IMR-90 (cell line): ENCODE results near the gene PTPRQ. TPM values are rescaled to one million over a fixed set of nuclear protein-coding genes. Genes with fewer than 3 reads are reported as not detected.

Experiments used
- ATAC-seq: fragments of 200-7000 bp; cut with Tn5 transposase; 2 replicates; pipeline ENCODE4 v1.9.1; 2020; ENCODE audit warnings: low read depth, mild to moderate bottlenecking, moderate library complexity
- BruUV-seq: library from RNA; stranded (reverse); fragments of 400-500 nt; replicated peaks from 2 replicates; lab custom pipeline; 2021; lab: Mats Ljungman, UMichigan
- CTCF ChIA-PET: fragments of 300-600 bp; formaldehyde crosslinking; extraction: SDS; loops from one replicate; lab custom pipeline; 2021; ENCODE audit warnings: antibody characterized with exemption; lab: Yijun Ruan, JAX
- POLR2A ChIA-PET: fragments of 300-600 bp; sonication (Branson Sonifier 250); formaldehyde crosslinking; loops from one replicate; lab custom pipeline; 2022; ENCODE audit warnings: antibody characterized with exemption; ENCODE audit not compliant: unreplicated experiment; lab: Charles Lee
- DNase-seq: peaks from one replicate; pipeline ENCODE4 v3.0.0; 2013
- H2AFZ ChIP-seq: replicated peaks from 2 replicates; pipeline ENCODE3; 2013; ENCODE audit warnings: low read length, mild to moderate bottlenecking; ENCODE audit not compliant: poor library complexity
- H2AK5ac ChIP-seq: 2 replicates; pipeline ENCODE4 v1.6.1; 2013; ENCODE audit warnings: low read depth, low read length, inconsistent platforms
- H2AK9ac ChIP-seq: replicated peaks from 2 replicates; pipeline ENCODE3; 2013; ENCODE audit warnings: mild to moderate bottlenecking, low read depth, low read length, moderate library complexity; ENCODE audit not compliant: poor library complexity
- H2BK120ac ChIP-seq: 2 replicates; pipeline ENCODE4 v1.6.1; 2013; ENCODE audit warnings: low read depth, low read length, inconsistent platforms
- H2BK15ac ChIP-seq: 3 replicates; pipeline ENCODE4 v1.6.1; 2013; ENCODE audit warnings: low read depth, low read length, inconsistent platforms
- H2BK20ac ChIP-seq: 2 replicates; pipeline ENCODE4 v1.6.1; 2013; ENCODE audit warnings: low read depth, mild to moderate bottlenecking, inconsistent platforms, low read length, moderate library complexity
- H2BK5ac ChIP-seq: 2 replicates; pipeline ENCODE4 v1.6.1; 2013; ENCODE audit warnings: mild to moderate bottlenecking, low read depth, low read length, inconsistent platforms; ENCODE audit not compliant: poor library complexity, severe bottlenecking
- H3K14ac ChIP-seq: replicated peaks from 2 replicates; pipeline ENCODE4 v1.6.1; 2013; ENCODE audit warnings: low read depth, low read length, inconsistent platforms
- H3K18ac ChIP-seq: 2 replicates; pipeline ENCODE4 v1.6.1; 2013; ENCODE audit warnings: low read depth, low read length, control low read depth
- H3K23ac ChIP-seq: 2 replicates; pipeline ENCODE4 v1.6.1; 2013; ENCODE audit warnings: low read depth, low read length, inconsistent platforms
- H3K27ac ChIP-seq: 2 replicates; pipeline ENCODE4 v1.5.1; 2013; ENCODE audit warnings: mild to moderate bottlenecking, control low read depth, low read length; ENCODE audit not compliant: insufficient read depth
- H3K27me3 ChIP-seq: 2 replicates; pipeline ENCODE4 v1.6.1; 2013; ENCODE audit warnings: low read length; ENCODE audit not compliant: control insufficient read depth, insufficient read depth
- H3K36me3 ChIP-seq: 2 replicates; pipeline ENCODE4 v1.6.1; 2013; ENCODE audit warnings: low read length, mixed read lengths; ENCODE audit not compliant: control insufficient read depth, insufficient read depth
- H3K4ac ChIP-seq: 2 replicates; pipeline ENCODE4 v1.6.1; 2013; ENCODE audit warnings: low read depth, low read length, inconsistent platforms
- H3K4me1 ChIP-seq: 2 replicates; pipeline ENCODE4 v1.6.1; 2013; ENCODE audit warnings: low read length, mixed read lengths; ENCODE audit not compliant: control insufficient read depth, insufficient read depth
- H3K4me2 ChIP-seq: 2 replicates; pipeline ENCODE4 v1.6.1; 2013; ENCODE audit warnings: low read depth, mild to moderate bottlenecking, control low read depth, low read length, moderate library complexity
- H3K4me3 ChIP-seq: 2 replicates; pipeline ENCODE4 v1.5.1; 2013; ENCODE audit warnings: low read depth, mild to moderate bottlenecking, control low read depth, low read length, moderate library complexity; ENCODE audit not compliant: insufficient read depth
- H3K56ac ChIP-seq: 2 replicates; pipeline ENCODE4 v1.6.1; 2013; ENCODE audit warnings: low read length, inconsistent platforms; ENCODE audit not compliant: insufficient read depth; ENCODE audit errors: extremely low read depth
- H3K79me1 ChIP-seq, 2 experiments: 2 replicates each; pipeline ENCODE4 v1.6.1; 2013; ENCODE audit warnings: low read length in 2 of 2, inconsistent platforms in 1 of 2, low read depth in 1 of 2
- H3K9ac ChIP-seq: 2 replicates; pipeline ENCODE4 v1.6.1; 2013; ENCODE audit warnings: low read depth, low read length, control low read depth
- H3K9me1 ChIP-seq: 2 replicates; pipeline ENCODE4 v1.6.1; 2013; ENCODE audit warnings: low read length, inconsistent platforms; ENCODE audit not compliant: insufficient read depth
- H3K9me3 ChIP-seq: 2 replicates; pipeline ENCODE4 v1.6.1; 2013; ENCODE audit warnings: low read length; ENCODE audit not compliant: control insufficient read depth, insufficient read depth
- H4K20me1 ChIP-seq: 2 replicates; pipeline ENCODE4 v1.6.1; 2013; ENCODE audit warnings: low read length, inconsistent platforms; ENCODE audit not compliant: insufficient read depth
- H4K5ac ChIP-seq: 2 replicates; pipeline ENCODE4 v1.6.1; 2013; ENCODE audit warnings: mild to moderate bottlenecking, low read depth, low read length, control low read depth
- H4K8ac ChIP-seq, 2 experiments: 2 replicates each; pipeline ENCODE4 v1.6.1; 2013; ENCODE audit warnings: low read depth in 2 of 2, low read length in 2 of 2, control low read depth in 1 of 2, inconsistent platforms in 1 of 2
- H4K91ac ChIP-seq: 2 replicates; pipeline ENCODE4 v1.6.1; 2013; ENCODE audit warnings: low read depth, low read length, inconsistent platforms; ENCODE audit not compliant: insufficient read depth
- BHLHE40 ChIP-seq: fragments of 150-350 bp; IDR thresholded peaks from 2 replicates; pipeline ENCODE4 v1.6.1; 2016; ENCODE audit warnings: mild to moderate bottlenecking, low read depth, low read length
- CTCF ChIP-seq: conservative IDR thresholded peaks from 2 replicates; pipeline ENCODE4 v1.5.1; 2012; ENCODE audit warnings: mild to moderate bottlenecking, low read depth, low read length, improper control_type of control experiment
- FOS ChIP-seq: fragments of 150-350 bp; IDR thresholded peaks from 2 replicates; pipeline ENCODE4 v1.6.1; 2016; ENCODE audit warnings: low read depth, low read length
- MAFK ChIP-seq: IDR thresholded peaks from 2 replicates; pipeline ENCODE4 v1.6.1; 2012; ENCODE audit warnings: low read depth, low read length, improper control_type of control experiment
- POLR2A ChIP-seq: IDR thresholded peaks from 2 replicates; pipeline ENCODE4 v1.6.1; 2012; ENCODE audit warnings: mild to moderate bottlenecking, low read depth, low read length
- RCOR1 ChIP-seq: IDR thresholded peaks from 2 replicates; pipeline ENCODE4 v1.6.1; 2012; ENCODE audit warnings: mild to moderate bottlenecking, low read length, improper control_type of control experiment; ENCODE audit not compliant: insufficient replicate concordance
- SMC3 ChIP-seq: fragments of 150-350 bp; IDR thresholded peaks from 2 replicates; pipeline ENCODE4 v1.6.1; 2016; ENCODE audit warnings: low read depth, mild to moderate bottlenecking, antibody characterized with exemption, low read length, moderate library complexity
- USF2 ChIP-seq: fragments of 150-350 bp; IDR thresholded peaks from 2 replicates; pipeline ENCODE4 v1.6.1; 2017; ENCODE audit warnings: mild to moderate bottlenecking, antibody characterized with exemption, low read length, low read depth
- WGBS, 2 experiments: methylation state at CpG; one replicate each; pipeline versions ENCODE4 v1.1.5 to v1.1.7; 2013; ENCODE audit warnings: missing lambda C conversion rate in 2 of 2; ENCODE audit not compliant: insufficient read length in 1 of 2; ENCODE audit errors: extremely low coverage in 2 of 2; 5-methylcytosine and 5-hydroxymethylcytosine counted together
- dilution Hi-C: fragments of 300-500 bp; cut with HindIII; formaldehyde crosslinking; loops from one replicate; pipeline ENCODE4 v1.14.3; 2018; ENCODE audit warnings: low sequenced_read_pairs; ENCODE audit not compliant: unreplicated experiment
- in situ Hi-C: fragments of 300-500 bp; cut with MboI; formaldehyde crosslinking; loops from 3 replicates; pipeline ENCODE4 v1.14.3; 2019; ENCODE audit warnings: low sequenced_read_pairs, inconsistent platforms, mixed read lengths
- intact Hi-C: fragments of 100-400 bp; cut with micrococcal nuclease; formaldehyde crosslinking; loops from 2 replicates; pipeline ENCODE4 v1.10.0; 2022
- polyA plus RNA-seq, 3 experiments: library from polyadenylated mRNA; depleted of rRNA; stranded (reverse); fragments of >200 nt; gene quantifications; 2 replicates each; pipeline ENCODE4 v1.2.3, GENCODE V29; 2012; ENCODE audit warnings: low replicate concordance in 1 of 3
- total RNA-seq: library from RNA; depleted of rRNA; stranded (reverse); fragments of >200 nt; gene quantifications from 2 replicates; pipeline ENCODE4 v1.2.3, GENCODE V29; 2012

PTPRQ gene
- total and polyA plus RNA-seq, 2 of the 4 experiments (the other 2 are of a cell fraction), result 0.96 to 1.4 TPM

GRCh38 chr12:80711866-80712265, 267.8 kb downstream of the PTPRQ start:
- TF ChIP-seq USF2 (no peak), BHLHE40 (no peak), CTCF (no peak), MAFK (no peak), FOS (no peak), POLR2A (no peak), SMC3 (no peak), RCOR1 (no peak)
- H3K27ac ChIP-seq, result no peak overlapping the region
- no peak overlapping the region for H2AFZ ChIP-seq
- no peak overlapping the region for H3K56ac ChIP-seq
- no peaks in the 10 kb centered on the region for H4K20me1 ChIP-seq
- no peak overlapping the region for H2BK15ac ChIP-seq
- no peaks in the 10 kb centered on the region for H3K4me1 ChIP-seq
- in situ Hi-C loops (no loop called here), dilution Hi-C loops (no loop called here), intact Hi-C loops (no loop called here)
- H3K79me1 ChIP-seq, result no peaks in the 10 kb centered on the region
- no peak overlapping the region for H3K23ac ChIP-seq
- no peak overlapping the region for H3K14ac ChIP-seq
- no peak overlapping the region for H4K8ac ChIP-seq
- H4K91ac ChIP-seq, result no peak overlapping the region
- no peak for ATAC-seq
- no peaks in the 10 kb centered on the region for H3K9me1 ChIP-seq
- no peak overlapping the region for H3K4me3 ChIP-seq
- no peaks in the 10 kb centered on the region for H3K27me3 ChIP-seq
- no peak overlapping the region for H2AK5ac ChIP-seq
- H2BK20ac ChIP-seq, result no peak overlapping the region
- no peak overlapping the region for H3K9ac ChIP-seq
- H3K18ac ChIP-seq, result no peak overlapping the region
- CTCF ChIA-PET, result no interaction called here
- no peak overlapping the region for H2BK5ac ChIP-seq
- H3K4ac ChIP-seq, result no peak overlapping the region
- no CpG with 5 or more reads among the region's 1 CpG for WGBS, 2 experiments
- no peak overlapping the region for H2BK120ac ChIP-seq
- no peak overlapping the region for H2AK9ac ChIP-seq
- DNase-seq, result no peak
- BruUV-seq, result no TSS peak
- H3K36me3 ChIP-seq, result no peaks in the 10 kb centered on the region
- POLR2A ChIA-PET, result no interaction called here
- H3K9me3 ChIP-seq, result no peaks in the 10 kb centered on the region
- H3K4me2 ChIP-seq, result no peak overlapping the region
- no peak overlapping the region for H4K5ac ChIP-seq
